Cortex of kidney (tissue), 1 donor: ENCODE measurements around the gene ZNF813.
A peak's percentile ranks its signal among the peaks of the same experiment; 100 is the strongest.
"Not testable (repeated sequence)": the region's sequence is repeated elsewhere in the genome, so short reads cannot be mapped to it uniquely, and the experiment has no call there.

Source experiments
- DNase-seq: peaks from one replicate; lab custom pipeline; 2025; lab: John Stamatoyannopoulos, UW

ZNF813 gene

DNA sequence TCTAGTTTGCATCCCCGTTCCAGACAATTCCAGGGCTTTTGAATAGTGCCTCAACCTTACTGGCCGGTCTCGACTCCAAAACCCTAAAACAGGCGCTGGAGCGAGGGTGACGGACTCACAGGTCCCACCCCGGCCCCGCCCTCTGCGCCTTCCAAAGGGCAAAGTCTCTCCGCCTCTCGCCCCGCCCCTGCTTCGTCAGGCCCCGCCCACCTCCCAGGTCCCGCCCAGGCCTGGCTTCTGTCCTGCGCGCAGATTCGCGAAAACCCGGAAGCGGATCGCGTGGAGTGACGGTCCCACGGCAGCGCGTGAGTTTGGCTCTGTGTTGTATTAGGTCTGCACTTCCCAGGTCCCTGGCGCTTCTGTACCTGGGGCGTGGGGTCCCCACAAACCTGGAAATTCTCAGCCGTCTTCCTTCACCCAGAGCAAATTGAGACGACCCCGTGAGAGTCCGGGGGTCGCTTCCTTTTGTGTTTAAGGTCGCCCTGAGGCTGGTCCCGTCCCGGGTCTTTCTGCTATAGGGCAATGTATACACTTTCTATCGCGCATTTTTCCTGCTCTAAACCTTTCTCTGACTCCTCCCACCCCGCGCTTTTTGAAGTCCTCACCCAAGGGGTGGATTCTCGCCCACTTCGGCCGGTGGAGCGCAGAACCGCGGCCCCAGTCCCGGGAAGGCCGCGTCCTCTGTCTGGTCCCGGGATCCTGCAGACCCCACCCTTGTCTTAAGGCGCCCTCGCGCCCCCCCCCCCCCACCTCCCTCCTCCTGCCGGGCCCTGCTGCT, at the start of gene ZNF813:
Gene ZNF813 (plus strand): TSS at position 249 of the 778 bp plus-strand sequence. CDS start 16,090 bp downstream, outside the sequence.
- DNase-seq: no peak

DNA sequence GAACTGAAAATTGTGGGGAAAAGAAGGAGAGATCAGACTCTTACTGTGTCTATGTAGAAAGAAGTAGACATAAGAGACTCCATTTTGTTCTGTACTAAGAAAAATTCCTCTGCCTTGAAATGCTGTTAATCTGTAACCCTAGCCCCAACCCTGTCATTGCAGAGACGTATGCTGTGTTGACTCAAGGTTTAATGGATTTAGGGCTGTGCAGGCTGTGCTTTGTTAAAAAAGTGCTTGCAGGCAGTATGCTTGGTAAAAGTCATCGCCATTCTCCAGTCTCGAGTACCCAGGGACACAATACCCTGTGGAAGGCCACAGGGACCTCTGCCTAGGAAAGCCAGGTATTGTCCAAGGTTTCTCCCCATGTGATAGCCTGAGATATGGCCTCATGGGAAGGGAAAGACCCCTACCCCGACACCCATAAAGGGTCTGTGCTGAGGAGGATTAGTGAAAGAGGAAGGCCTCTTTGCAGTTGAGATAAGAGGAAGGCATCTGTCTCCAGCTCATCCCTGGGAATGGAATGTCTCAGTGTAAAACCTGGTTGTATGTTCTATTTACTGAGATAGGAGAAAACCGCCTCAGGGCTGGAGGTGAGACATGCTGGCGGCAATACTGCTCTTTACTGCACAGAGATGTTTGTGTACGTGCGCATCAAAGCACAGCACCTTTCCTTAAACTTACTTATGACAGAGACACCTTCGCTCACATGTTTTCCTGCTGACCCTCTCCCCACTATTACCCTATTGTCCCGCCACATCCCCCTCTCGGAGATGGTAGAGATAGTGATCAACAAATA, 46.8 kb upstream of the ZNF813 start:
- not testable (repeated sequence) for DNase-seq

- no peak for DNase-seq
Measured at GRCh38 chr19:53422551-53422950, 45.0 kb upstream of the ZNF813 start.

GRCh38 chr19:53423074-53423473, 44.5 kb upstream of the ZNF813 start:
- DNase-seq: not testable (repeated sequence)

GRCh38 chr19:53423680-53424079, 43.9 kb upstream of the ZNF813 start:
- not testable (repeated sequence) for DNase-seq

DNA sequence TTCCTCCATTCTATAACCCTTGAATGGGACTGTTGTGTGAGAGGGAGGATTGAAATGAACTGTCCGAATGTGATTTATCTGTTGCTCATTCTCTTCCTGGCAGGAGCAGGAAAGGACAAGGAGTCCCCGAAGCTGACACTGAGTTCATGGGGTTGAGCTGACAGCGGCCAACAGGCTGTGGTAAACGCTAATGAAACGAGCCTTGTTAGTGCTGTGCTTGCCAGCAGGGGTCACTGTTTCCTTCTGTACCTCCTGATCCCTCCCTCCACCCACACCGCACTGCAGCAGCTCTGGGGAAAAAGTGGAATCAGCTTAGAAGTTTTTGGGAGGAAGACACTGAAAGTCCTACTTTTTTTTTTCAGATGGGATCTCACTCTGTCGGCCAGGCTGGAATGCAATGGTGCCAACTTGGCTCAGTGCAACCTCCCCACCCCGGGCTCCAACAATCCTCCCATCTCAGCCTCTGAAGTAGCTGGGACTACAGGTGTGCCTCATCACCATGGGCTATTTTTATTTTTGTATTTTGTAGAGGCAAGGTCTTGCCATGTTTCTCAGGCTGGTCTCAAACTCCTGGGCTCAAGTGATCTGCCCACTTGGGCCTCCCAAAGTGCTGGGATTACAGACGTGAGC, 42.5 kb upstream of the ZNF813 start:
- no peak for DNase-seq

GRCh38 chr19:53431399-53432087, 36.0 kb upstream of the ZNF813 start, which contains the start of gene ZNF761:
Gene ZNF761 (plus strand): TSS chr19:53431984. CDS start chr19:53447269, 15,285 bp downstream.
- DNase-seq: peak; percentile 48

DNA sequence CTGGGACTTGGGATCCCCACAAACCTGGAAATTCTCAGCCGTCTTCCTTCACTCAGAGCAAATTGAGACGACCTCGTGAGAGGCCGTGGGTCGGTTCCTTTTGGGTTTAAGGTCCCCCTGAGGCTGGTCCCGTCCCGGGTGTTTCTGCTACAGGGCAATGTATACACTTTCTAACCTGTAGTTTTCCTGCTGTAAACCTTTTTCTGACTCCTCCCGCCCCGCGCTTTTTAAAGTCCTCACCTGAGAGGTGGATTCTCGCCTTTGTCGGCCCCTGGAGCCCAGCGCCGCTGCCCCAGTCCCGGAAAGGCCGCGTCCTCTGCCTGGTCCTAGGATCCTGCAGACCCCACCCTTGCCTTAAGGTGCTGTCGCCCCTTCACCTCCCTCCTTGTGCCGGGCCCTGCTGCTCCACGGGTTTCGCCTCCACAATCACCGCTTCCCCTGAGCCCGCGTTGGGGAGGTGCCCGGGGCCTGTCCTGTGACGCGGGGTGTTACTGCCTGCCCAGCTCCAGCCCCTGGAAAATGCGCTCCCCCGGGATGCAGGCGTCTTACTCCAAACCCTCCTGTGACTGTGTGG, 35.4 kb upstream of the ZNF813 start:
- DNase-seq: no peak

- DNase-seq: not testable (repeated sequence)
Measured at GRCh38 chr19:53443809-53444208, 23.7 kb upstream of the ZNF813 start.

- not testable (repeated sequence) for DNase-seq
Measured at GRCh38 chr19:53447196-53447595, 20.3 kb upstream of the ZNF813 start.

- no peak for DNase-seq
Measured at GRCh38 chr19:53455828-53456227, 11.7 kb upstream of the ZNF813 start.

DNA sequence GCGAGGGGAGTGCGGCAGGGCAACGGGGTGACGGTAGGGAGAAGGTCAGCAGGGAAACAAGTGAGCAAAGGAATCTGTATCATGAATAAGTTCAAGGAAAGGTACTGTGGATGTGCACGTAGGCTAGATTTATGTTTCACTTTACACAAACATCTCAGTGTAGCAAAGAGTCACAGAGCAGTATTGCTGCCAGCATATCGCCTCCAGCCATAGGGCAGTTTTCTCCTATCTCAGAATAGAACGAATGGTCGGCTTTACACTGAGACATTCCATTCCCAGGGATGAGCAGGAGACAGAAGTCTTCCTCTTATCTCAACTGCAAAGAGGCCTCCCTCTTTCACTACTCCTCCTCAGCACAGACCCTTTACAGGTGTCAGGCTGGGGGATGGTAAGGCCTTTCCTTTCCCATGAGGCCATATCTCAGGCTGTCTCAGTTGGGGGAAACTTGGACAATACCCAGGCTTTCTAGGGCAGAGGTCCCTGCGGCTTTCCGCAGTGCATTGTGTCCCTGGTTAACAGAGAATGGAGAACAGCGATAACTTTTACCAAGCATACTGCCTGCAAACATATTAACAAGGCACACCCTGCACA, 7.3 kb upstream of the ZNF813 start:
- not testable (repeated sequence) for DNase-seq

GRCh38 chr19:53461866-53462265, 5.7 kb upstream of the ZNF813 start:
- DNase-seq: no peak

DNA sequence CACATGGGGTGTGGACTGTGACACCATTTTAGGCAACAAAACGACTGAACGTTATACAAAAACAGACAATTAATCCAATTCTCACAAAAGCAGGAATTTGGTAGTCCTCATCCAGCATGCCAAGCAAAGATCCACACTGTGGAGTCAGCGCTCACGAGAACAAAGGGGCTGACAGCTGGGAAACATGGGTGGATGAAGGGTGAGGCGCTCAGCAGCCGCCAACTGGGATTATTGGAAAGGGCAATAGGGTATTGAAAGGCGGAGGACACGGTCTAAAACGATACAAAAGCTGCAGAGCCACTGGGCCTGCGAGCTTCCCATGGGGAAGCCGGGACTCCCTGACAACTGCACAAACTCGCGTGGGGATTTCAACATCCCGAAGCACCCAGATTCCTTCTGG, 4.7 kb upstream of the ZNF813 start:
- no peak for DNase-seq

- DNase-seq: no peak
Measured at GRCh38 chr19:53463263-53463662, 4.3 kb upstream of the ZNF813 start.

- no peak for DNase-seq
Measured at GRCh38 chr19:53466726-53467484, 628 bp upstream of the ZNF813 start.

DNA sequence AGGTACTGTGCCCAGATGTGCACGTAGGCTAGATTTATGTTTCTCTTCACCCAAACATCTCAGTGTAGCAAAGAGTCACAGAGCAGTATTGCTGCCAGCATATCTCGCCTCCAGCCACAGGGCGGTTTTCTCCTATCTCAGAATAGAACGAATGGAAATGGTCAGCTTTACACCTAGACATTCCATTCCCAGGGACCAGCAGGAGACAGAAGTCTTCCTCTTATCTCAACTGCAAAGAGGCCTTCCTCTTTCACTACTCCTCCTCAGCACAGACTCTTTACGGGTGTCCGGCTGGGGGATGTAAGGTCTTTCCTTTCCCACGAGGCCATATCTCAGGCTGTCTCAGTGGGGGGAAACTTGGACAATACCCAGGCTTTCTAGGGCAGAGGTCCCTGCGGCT, 1.1 kb downstream of the ZNF813 start:
- not testable (repeated sequence) for DNase-seq

DNA sequence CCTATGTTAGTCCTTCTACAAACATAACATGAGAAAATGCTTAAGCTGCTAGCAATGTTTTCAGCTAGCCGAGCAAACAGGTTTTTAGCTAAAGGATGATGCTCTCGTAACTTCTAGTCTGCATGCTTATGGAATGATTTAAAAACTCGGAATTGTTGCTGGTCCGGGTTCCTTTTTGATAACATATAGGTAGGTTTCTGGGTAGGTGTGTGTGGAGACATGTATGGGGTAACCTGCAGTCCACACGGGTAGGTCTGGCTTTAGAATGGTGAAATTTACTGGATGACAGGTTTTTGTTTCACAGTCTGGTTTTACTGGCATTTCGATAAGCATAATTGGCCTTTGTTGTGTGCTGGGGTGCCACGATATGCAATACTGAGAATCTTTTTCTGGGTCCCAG, 4.4 kb downstream of the ZNF813 start:
- no peak for DNase-seq

- not testable (repeated sequence) for DNase-seq
Measured at GRCh38 chr19:53474832-53475231, 7.3 kb downstream of the ZNF813 start.

DNA sequence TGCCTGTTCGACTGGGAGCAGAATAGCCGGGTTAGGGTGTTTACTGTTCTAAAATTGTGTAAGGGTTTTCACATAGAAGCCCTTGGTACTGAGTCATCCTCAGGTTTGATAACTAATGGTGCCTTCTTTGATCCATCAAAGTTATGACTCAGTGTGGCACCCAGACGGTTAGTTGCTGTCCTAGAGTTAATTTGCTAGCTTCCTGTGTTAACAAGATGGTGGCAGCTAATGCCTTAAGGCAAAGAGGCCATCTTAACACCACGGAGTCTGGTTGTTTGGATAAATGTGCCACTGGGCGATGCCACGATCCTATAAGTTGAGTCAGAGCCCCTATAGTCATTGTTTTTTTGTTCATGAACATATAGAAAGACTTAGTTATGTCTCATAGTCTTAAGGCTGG, 7.9 kb downstream of the ZNF813 start:
- not testable (repeated sequence) for DNase-seq
